Liver (tissue), 3 donors: Measurements from ENCODE around the gene DIS3L2.

ENCODE experiments used
- EGR1 ChIP-seq, 2 donors: IDR thresholded peaks; 2 replicates each; pipeline ENCODE4 v1.6.1; 2016 to 2018; ENCODE audit warnings: antibody characterized with exemption in 2 of 2, low read depth in 2 of 2
- FOXA1 ChIP-seq: IDR thresholded peaks from 2 replicates; pipeline ENCODE4 v1.6.1; 2016; ENCODE audit warnings: antibody characterized with exemption
- JUND ChIP-seq, 2 donors: IDR thresholded peaks; 2 replicates each; pipeline ENCODE4 v1.6.1; 2016; ENCODE audit warnings: antibody characterized with exemption in 2 of 2
- RAD21 ChIP-seq, 2 donors: IDR thresholded peaks; 2 replicates each; pipeline ENCODE4 v1.6.1; 2016; ENCODE audit warnings: antibody characterized with exemption in 2 of 2, mild to moderate bottlenecking in 2 of 2
- SP1 ChIP-seq: IDR thresholded peaks from 2 replicates; pipeline ENCODE4 v1.6.1; 2018; ENCODE audit warnings: antibody characterized with exemption, mild to moderate bottlenecking
- TF ChIP-seq, protein P1 (sequence below): fragments of 150-350 bp; IDR thresholded peaks from 2 replicates; pipeline ENCODE4 v1.5.1; 2017; ENCODE audit warnings: improper control_type of control experiment, low read depth, low read length; ENCODE audit not compliant: missing input control
- TF ChIP-seq, protein P2 (sequence below): IDR thresholded peaks from 2 replicates; pipeline ENCODE4 v1.6.1; 2016; ENCODE audit warnings: antibody characterized with exemption
- TF ChIP-seq, protein P3 (sequence below): IDR thresholded peaks from 2 replicates; pipeline ENCODE4 v1.6.1; 2016; ENCODE audit warnings: antibody characterized with exemption
- donor health status: healthy.
- donor health status: healthy.

DNA sequence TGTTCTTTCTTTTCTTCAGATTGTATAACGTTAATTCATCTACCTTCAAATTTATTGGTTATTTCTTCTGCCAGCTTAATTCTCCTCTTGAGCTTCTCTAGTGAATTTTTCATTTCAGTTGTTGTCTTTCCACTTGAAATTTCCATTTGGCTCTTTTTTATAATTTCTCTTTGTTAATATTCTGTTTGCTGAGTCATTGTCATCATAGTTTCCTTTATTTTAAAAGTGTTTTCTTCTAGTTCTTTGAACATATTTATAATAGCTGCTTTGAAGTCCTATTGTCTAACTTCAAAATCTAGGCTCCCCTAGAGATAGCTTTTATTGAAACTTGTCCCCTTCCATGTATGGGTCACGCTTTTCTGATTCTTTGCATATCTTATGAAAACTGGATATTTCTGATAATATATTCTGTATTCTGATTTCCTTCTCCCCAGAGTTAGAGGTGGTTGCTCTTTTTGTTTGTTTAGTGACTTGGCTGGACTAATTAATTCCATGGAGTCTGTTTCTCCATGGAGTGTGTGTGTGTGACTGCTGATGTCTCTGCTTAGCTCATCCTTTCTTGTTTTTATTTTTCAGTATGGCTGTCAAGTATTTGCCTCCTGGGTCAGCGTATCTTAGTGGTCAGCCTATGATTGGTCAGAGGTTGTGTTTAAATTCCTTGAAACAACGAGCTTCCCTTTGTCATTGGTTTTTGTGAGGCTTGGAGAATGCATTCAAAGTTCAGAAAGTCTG, 47.6 kb downstream of the DIS3L2 start:
- TF ChIP-seq, protein P1, sequence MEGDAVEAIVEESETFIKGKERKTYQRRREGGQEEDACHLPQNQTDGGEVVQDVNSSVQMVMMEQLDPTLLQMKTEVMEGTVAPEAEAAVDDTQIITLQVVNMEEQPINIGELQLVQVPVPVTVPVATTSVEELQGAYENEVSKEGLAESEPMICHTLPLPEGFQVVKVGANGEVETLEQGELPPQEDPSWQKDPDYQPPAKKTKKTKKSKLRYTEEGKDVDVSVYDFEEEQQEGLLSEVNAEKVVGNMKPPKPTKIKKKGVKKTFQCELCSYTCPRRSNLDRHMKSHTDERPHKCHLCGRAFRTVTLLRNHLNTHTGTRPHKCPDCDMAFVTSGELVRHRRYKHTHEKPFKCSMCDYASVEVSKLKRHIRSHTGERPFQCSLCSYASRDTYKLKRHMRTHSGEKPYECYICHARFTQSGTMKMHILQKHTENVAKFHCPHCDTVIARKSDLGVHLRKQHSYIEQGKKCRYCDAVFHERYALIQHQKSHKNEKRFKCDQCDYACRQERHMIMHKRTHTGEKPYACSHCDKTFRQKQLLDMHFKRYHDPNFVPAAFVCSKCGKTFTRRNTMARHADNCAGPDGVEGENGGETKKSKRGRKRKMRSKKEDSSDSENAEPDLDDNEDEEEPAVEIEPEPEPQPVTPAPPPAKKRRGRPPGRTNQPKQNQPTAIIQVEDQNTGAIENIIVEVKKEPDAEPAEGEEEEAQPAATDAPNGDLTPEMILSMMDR: no peak
- TF ChIP-seq FOXA1 (no peak), SP1 (no peak), RAD21 (IDR thresholded peaks at IDR 0.05) (no peak), JUND (IDR thresholded peaks at IDR 0.05) (no peak), EGR1 (IDR thresholded peaks at IDR 0.05; ENCODE audit: low read depth in 2 of 2) (no peak)
- TF ChIP-seq, protein P2, sequence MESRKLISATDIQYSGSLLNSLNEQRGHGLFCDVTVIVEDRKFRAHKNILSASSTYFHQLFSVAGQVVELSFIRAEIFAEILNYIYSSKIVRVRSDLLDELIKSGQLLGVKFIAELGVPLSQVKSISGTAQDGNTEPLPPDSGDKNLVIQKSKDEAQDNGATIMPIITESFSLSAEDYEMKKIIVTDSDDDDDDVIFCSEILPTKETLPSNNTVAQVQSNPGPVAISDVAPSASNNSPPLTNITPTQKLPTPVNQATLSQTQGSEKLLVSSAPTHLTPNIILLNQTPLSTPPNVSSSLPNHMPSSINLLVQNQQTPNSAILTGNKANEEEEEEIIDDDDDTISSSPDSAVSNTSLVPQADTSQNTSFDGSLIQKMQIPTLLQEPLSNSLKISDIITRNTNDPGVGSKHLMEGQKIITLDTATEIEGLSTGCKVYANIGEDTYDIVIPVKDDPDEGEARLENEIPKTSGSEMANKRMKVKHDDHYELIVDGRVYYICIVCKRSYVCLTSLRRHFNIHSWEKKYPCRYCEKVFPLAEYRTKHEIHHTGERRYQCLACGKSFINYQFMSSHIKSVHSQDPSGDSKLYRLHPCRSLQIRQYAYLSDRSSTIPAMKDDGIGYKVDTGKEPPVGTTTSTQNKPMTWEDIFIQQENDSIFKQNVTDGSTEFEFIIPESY: no peak
- TF ChIP-seq, protein P3, sequence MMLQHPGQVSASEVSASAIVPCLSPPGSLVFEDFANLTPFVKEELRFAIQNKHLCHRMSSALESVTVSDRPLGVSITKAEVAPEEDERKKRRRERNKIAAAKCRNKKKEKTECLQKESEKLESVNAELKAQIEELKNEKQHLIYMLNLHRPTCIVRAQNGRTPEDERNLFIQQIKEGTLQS: no peak
